RWPE2 (cell line): ENCODE results near the gene RHOBTB3.
"Not testable (repeated sequence)": the region's sequence is repeated elsewhere in the genome, so short reads cannot be mapped to it uniquely, and the experiment has no call there.

Experiments
- ATAC-seq: fragments of 200-7000 bp; cut with Tn5 transposase; 3 replicates; pipeline ENCODE4 v1.9.1; 2021; ENCODE audit warnings: low read depth
- DNase-seq: peaks from one replicate; pipeline ENCODE4 v3.0.0-alpha.2; 2020; ENCODE audit warnings: low spot score
- H3K27ac ChIP-seq: fragments of 450-650 bp; 2 replicates; pipeline ENCODE4 v1.5.1; 2017; ENCODE audit warnings: mild to moderate bottlenecking; ENCODE audit not compliant: poor library complexity, severe bottlenecking
- H3K27me3 ChIP-seq: fragments of 250-450 bp; sonication (Bioruptor Pico); 2 replicates; pipeline ENCODE4 v1.5.1; 2021; ENCODE audit warnings: mild to moderate bottlenecking, moderate library complexity; ENCODE audit not compliant: insufficient read depth, poor library complexity, severe bottlenecking
- H3K36me3 ChIP-seq: fragments of 250-450 bp; sonication (Bioruptor Pico); 2 replicates; pipeline ENCODE4 v1.5.1; 2020; ENCODE audit warnings: low read depth, mild to moderate bottlenecking, moderate library complexity
- H3K4me1 ChIP-seq: fragments of 250-450 bp; sonication (Bioruptor Pico); 2 replicates; pipeline ENCODE4 v1.5.1; 2021; ENCODE audit warnings: mild to moderate bottlenecking, moderate library complexity; ENCODE audit not compliant: insufficient read depth, poor library complexity, severe bottlenecking
- H3K4me3 ChIP-seq: fragments of 250-450 bp; sonication (Bioruptor Pico); 2 replicates; pipeline ENCODE4 v1.5.1; 2021; ENCODE audit warnings: mild to moderate bottlenecking, moderate library complexity; ENCODE audit not compliant: severe bottlenecking
- H3K9me3 ChIP-seq: fragments of 250-450 bp; sonication (Bioruptor Pico); 2 replicates; pipeline ENCODE4 v1.5.1; 2021; ENCODE audit warnings: mild to moderate bottlenecking, moderate library complexity; ENCODE audit not compliant: severe bottlenecking
- TF ChIP-seq, protein P1 (sequence below): fragments of 450-650 bp; IDR thresholded peaks from one replicate; pipeline ENCODE4 v1.5.1; 2017; ENCODE audit warnings: mild to moderate bottlenecking, moderate library complexity; ENCODE audit not compliant: poor library complexity, severe bottlenecking

Gene RHOBTB3

DNA sequence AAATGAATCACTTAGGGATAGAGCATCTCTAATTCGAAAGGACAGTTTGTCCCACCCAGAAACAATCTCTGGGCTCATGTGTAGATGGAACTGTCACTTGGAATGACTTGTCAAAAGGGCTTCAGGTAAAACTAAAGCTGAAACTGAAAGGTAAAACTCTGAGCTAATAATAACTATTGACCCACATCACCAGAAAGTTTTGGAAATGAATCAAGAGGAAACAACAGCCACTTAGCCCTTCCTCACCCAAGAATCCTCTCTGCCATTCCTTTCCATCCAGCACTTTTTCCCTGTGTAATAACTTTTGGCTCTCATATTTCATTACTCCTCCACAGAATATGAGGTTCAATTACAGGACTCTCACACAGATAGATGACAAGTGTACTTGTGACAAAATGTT lies 105.4 kb downstream of the RHOBTB3 start:
- ATAC-seq (no peak), DNase-seq (no peak)
- TF ChIP-seq, protein P1, sequence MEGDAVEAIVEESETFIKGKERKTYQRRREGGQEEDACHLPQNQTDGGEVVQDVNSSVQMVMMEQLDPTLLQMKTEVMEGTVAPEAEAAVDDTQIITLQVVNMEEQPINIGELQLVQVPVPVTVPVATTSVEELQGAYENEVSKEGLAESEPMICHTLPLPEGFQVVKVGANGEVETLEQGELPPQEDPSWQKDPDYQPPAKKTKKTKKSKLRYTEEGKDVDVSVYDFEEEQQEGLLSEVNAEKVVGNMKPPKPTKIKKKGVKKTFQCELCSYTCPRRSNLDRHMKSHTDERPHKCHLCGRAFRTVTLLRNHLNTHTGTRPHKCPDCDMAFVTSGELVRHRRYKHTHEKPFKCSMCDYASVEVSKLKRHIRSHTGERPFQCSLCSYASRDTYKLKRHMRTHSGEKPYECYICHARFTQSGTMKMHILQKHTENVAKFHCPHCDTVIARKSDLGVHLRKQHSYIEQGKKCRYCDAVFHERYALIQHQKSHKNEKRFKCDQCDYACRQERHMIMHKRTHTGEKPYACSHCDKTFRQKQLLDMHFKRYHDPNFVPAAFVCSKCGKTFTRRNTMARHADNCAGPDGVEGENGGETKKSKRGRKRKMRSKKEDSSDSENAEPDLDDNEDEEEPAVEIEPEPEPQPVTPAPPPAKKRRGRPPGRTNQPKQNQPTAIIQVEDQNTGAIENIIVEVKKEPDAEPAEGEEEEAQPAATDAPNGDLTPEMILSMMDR, result no peak
- no peak overlapping the region for H3K4me3 ChIP-seq
- no peaks in the 10 kb centered on the region for H3K27me3 ChIP-seq
- no peaks in the 10 kb centered on the region for H3K9me3 ChIP-seq
- no peaks in the 10 kb centered on the region for H3K36me3 ChIP-seq
- H3K4me1 ChIP-seq, result peaks cover 5% of the 10 kb centered on the region
- H3K27ac ChIP-seq, result no peak overlapping the region

DNA sequence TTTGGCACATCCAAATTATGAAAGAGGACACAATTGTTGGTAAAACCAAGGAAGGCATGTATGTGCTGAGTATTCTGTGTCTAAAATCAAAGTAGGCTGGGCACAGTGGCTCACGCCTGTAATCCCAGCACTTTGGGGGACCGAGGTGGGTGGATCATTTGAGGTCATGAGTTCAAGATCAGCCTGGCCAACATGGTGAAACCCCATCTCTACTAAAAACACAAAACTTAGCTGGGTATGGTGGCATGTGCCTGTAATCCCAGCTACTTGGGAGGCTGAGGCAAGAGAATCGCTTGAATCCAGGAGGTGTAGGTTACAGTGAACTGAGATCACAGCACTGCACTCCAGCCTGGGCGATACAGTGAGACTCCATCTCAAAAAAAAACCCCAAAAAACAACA lies 105.8 kb downstream of the RHOBTB3 start:
- H3K4me3 ChIP-seq, H3K36me3 ChIP-seq, ATAC-seq, H3K27ac ChIP-seq, DNase-seq, H3K9me3 ChIP-seq, H3K4me1 ChIP-seq, H3K27me3 ChIP-seq: not testable (repeated sequence)

DNA sequence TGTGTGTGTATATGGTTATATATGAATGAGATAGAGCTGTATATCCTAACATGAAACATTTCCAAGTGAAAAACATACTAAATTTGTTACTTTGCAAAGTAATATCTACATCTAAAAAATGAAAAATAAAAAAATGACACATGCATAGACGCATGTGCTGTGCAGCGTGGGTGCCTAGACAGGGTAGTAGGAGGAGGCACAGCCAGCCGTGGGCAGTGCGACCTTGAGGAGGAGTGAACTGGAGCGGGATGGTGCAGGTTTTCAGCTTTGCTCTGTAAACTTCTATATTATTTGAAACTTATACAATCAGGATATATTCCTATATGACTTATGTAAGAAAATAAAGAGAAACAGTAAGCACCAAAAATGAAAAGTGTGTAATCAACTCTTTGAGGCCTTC lies 106.4 kb downstream of the RHOBTB3 start:
- no peak overlapping the region for H3K27ac ChIP-seq
- H3K36me3 ChIP-seq, result no peaks in the 10 kb centered on the region
- no peaks in the 10 kb centered on the region for H3K27me3 ChIP-seq
- TF ChIP-seq, protein P1, result no peak
- H3K4me3 ChIP-seq, result no peak overlapping the region
- no peaks in the 10 kb centered on the region for H3K9me3 ChIP-seq
- peaks cover 5% of the 10 kb centered on the region for H3K4me1 ChIP-seq
- ATAC-seq (no peak), DNase-seq (no peak)

DNA sequence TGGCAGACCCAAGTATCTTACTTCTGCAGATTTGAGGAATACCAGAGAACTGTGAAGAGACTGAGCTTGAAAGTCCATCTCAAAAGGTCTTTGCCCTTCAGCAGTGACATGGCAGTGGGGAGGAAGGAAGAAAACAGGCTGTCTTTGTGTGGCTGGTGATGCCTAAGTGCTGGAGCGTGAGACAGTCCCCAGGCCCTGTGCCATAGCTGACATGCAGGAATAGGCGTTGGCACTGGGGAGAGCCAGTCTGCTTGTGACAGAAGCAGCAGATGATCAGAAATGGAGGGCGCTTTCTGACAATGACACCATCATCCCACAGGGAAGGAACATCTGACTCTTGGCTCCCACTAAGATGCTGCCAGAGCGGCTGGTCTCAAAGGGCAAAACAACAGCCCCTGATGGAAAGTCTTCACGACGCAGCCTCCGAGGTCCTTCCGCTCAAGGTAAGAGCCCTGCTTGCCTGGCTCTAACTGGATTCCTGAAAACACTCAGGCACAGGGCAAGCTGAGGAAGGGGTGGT lies 106.9 kb downstream of the RHOBTB3 start:
- ATAC-seq, result no peak
- TF ChIP-seq, protein P1, result no peak
- Histone ChIP-seq H3K36me3 (no peaks in the 10 kb centered on the region), H3K9me3 (no peaks in the 10 kb centered on the region), H3K27me3 (no peaks in the 10 kb centered on the region), H3K4me3 (no peak overlapping the region), H3K27ac (no peak overlapping the region), H3K4me1 (peaks cover 5% of the 10 kb centered on the region)
- DNase-seq, result no peak

DNA sequence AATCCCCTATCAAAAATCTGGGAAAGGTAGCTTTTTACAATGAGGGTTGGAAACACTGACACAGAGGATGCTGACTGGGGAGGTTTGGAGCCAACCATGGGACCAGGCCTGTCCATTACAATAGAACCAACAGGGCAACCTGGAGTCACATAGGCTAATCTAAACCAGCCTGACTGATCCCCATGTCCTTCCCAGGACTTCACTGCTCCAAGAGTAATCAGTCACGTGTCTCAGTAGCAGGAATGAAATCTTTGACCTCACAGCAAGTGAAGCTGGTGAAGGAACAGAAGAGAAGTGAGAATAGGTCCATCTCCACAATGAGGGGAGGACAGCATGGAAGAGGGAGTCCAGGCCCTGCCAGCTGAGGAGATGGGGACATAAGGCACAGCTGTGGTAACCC lies 107.4 kb downstream of the RHOBTB3 start:
- no peak overlapping the region for H3K27ac ChIP-seq
- H3K4me1 ChIP-seq, result peaks cover 5% of the 10 kb centered on the region
- no peak overlapping the region for H3K4me3 ChIP-seq
- TF ChIP-seq, protein P1, result no peak
- ATAC-seq (no peak), DNase-seq (no peak)
- H3K27me3 ChIP-seq, result no peaks in the 10 kb centered on the region
- no peaks in the 10 kb centered on the region for H3K36me3 ChIP-seq
- H3K9me3 ChIP-seq, result no peaks in the 10 kb centered on the region
